ENCODE data around the gene WWOX. TPM values are rescaled to one million over a fixed set of nuclear protein-coding genes. Genes with fewer than 3 reads are reported as not detected.

The WWOX gene
- total RNA-seq, 1 experiment from 2014 or later: 15.6 TPM

DNA sequence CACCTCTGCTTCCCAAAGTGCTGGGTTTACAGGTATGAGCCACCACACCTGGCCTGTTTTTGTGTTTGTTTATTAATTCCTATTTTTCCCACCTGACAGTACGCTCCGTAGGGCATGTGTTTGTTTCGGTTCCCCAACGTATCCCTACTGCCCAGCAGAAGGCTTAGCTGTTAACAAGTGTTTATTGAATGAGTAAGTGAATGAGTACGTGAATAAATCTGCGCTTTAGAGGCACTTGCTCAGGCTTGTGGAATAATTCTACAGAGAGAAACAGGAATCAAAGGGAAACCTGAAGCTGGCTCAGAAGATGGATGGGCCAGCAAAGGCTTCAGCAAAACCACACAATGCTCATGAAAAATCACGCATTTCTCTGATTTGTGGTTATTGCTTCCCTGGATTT is 853.2 kb downstream of the WWOX start:
- no peak overlapping the region for H2AK5ac ChIP-seq (ENCODE audit: insufficient read length, low read length)
- no peaks in the 10 kb centered on the region for H3K9me3 ChIP-seq (ENCODE audit: control insufficient read depth, low read depth, low read length)
- no peak overlapping the region for H2BK15ac ChIP-seq (ENCODE audit: low read depth, low read length)
- H2BK120ac ChIP-seq (ENCODE audit: low read depth, low read length, poor library complexity, severe bottlenecking): no peak overlapping the region
- H3T11ph ChIP-seq (ENCODE audit: low read length): no peak overlapping the region
- no peak overlapping the region for H4K5ac ChIP-seq (ENCODE audit: insufficient read length, low read depth, low read length)
- no peaks in the 10 kb centered on the region for H4K20me1 ChIP-seq (ENCODE audit: control insufficient read depth, insufficient read depth, insufficient read length)
- no peak overlapping the region for H4K8ac ChIP-seq (replicated peaks; ENCODE audit: insufficient read length, low read depth, low read length)
- no peak for DNase-seq
- no peak overlapping the region for H3K4ac ChIP-seq (ENCODE audit: low read depth, low read length)
- H3K56ac ChIP-seq (ENCODE audit: insufficient read length, low read depth, low read length): no peak overlapping the region
- H3K79me1 ChIP-seq (ENCODE audit: insufficient read depth, low read depth, low read length, poor library complexity, severe bottlenecking): no peaks in the 10 kb centered on the region
- no peak overlapping the region for H4K91ac ChIP-seq (ENCODE audit: insufficient read length, low read depth, low read length)
- H3K27me3 Mint-ChIP-seq (ENCODE audit: low read depth): peaks cover 3% of the 10 kb centered on the region; the same call in 1 of the 2 replicates
- no peak overlapping the region for H3K27ac Mint-ChIP-seq
- WGBS (ENCODE audit: extremely low coverage, insufficient read length, low lambda C conversion rate): no CpG with 5 or more reads among the region's 7 CpGs
- TF ChIP-seq CTCF (conservative IDR thresholded peaks at IDR 0.05): no peak
- H2BK20ac ChIP-seq (ENCODE audit: low read depth, low read length, poor library complexity, severe bottlenecking): no peak overlapping the region
- no peak overlapping the region for H3K18ac ChIP-seq (ENCODE audit: insufficient read length, low read depth, low read length)
- no peaks in the 10 kb centered on the region for H3K4me1 ChIP-seq (ENCODE audit: insufficient read depth, low read length)
- H3K9me3 Mint-ChIP-seq: no peaks in the 10 kb centered on the region
- no peak overlapping the region for H3K4me3 Mint-ChIP-seq
- no peaks in the 10 kb centered on the region for H3K23me2 ChIP-seq (ENCODE audit: insufficient read length, low read depth, low read length, poor library complexity, severe bottlenecking)
- H3K79me2 ChIP-seq (ENCODE audit: insufficient read depth, low read length): no peaks in the 10 kb centered on the region
- no peaks in the 10 kb centered on the region for H3K27me3 ChIP-seq (ENCODE audit: insufficient read depth, low read length)
- H2BK12ac ChIP-seq (ENCODE audit: insufficient read length, low read depth, low read length): no peak overlapping the region
- no peaks in the 10 kb centered on the region for H3K36me3 Mint-ChIP-seq (ENCODE audit: insufficient read depth in 1 of 3, low read depth in 3 of 3)
- no peak overlapping the region for H3K9ac ChIP-seq (ENCODE audit: extremely low read depth, insufficient read length, low read length)
- no peak overlapping the region for H2BK5ac ChIP-seq (ENCODE audit: insufficient read length, low read length)
- H2AFZ ChIP-seq (ENCODE audit: low read length): no peak overlapping the region
- no peak overlapping the region for H3K14ac ChIP-seq (ENCODE audit: insufficient read depth, low read length)
- peaks cover 0 to 8% of the 10 kb centered on the region in 2 experiments; a peak in 2 of 4 replicates for H3K4me1 Mint-ChIP-seq
- H3K23ac ChIP-seq (ENCODE audit: insufficient read length, low read depth, low read length): no peak overlapping the region
- H3K4me2 ChIP-seq (ENCODE audit: insufficient read depth, insufficient read length, low read length): no peak overlapping the region
- no peak overlapping the region for H3K27ac ChIP-seq (ENCODE audit: insufficient read length, low read depth, low read length)
